BJ (cell line): ENCODE results near the gene GSTM3. TPM values are rescaled to one million over a fixed set of nuclear protein-coding genes. Genes with fewer than 3 reads are reported as not detected.

ENCODE experiments used
- CTCF ChIA-PET: fragments of 350-600 bp; formaldehyde crosslinking; extraction: SDS; loops from one replicate; lab custom pipeline; 2021; ENCODE audit warnings: antibody characterized with exemption, inconsistent platforms; lab: Yijun Ruan, JAX
- POLR2A ChIA-PET: fragments of 300-600 bp; sonication (Branson Sonifier 250); formaldehyde crosslinking; extraction: SDS; loops from one replicate; lab custom pipeline; 2021; ENCODE audit warnings: antibody characterized with exemption; lab: Charles Lee
- DNase-seq: peaks from one replicate; pipeline ENCODE4 v3.0.0-alpha.2; 2011; ENCODE audit warnings: low read depth
- H3K27me3 ChIP-seq: 2 replicates; pipeline ENCODE4 v1.6.0; 2011; ENCODE audit warnings: low read length; ENCODE audit not compliant: control insufficient read depth, insufficient read depth
- H3K36me3 ChIP-seq: 2 replicates; pipeline ENCODE4 v1.5.1; 2011; ENCODE audit warnings: low read length; ENCODE audit not compliant: control insufficient read depth, insufficient read depth
- H3K4me3 ChIP-seq: 2 replicates; pipeline ENCODE4 v1.5.1; 2011; ENCODE audit warnings: low read depth, mild to moderate bottlenecking, control low read depth, low read length
- polyA plus RNA-seq: library from polyadenylated mRNA; depleted of rRNA; stranded (reverse); fragments of >200 nt; gene quantifications from 2 replicates; pipeline ENCODE4 v1.2.3, GENCODE V29; 2011
- TF ChIP-seq, protein P1 (sequence below): IDR thresholded peaks from 2 replicates; pipeline ENCODE4 v1.5.1; 2011; ENCODE audit warnings: low read depth, mild to moderate bottlenecking, control low read depth, inconsistent platforms, low read length, moderate library complexity; ENCODE audit not compliant: insufficient read depth

The GSTM3 gene
- polyA plus RNA-seq, 1 experiment: 113 TPM

DNA sequence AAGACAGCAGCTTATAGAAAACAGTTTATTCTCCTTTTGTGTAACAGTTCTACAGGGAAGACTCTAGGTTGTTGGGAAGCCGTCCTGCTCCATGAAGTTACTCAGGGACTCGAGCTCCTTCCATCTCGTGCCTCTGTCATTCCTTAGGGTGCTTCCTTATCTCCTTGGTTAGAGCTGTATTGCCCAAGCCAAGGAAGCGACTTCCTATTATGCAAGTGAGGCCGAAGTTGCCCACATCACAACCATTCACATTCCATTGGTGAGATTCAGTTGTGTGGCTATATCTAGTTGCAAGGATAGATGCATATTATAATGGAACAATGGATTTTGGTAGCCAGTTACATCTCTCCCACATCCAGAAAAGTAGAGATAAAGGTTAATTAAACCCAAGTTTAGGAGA is 19.8 kb downstream of the GSTM3 start:
- Histone ChIP-seq H3K27me3 (no peaks in the 10 kb centered on the region), H3K4me3 (no peak overlapping the region), H3K36me3 (no peaks in the 10 kb centered on the region)
- TF ChIP-seq, protein P1, sequence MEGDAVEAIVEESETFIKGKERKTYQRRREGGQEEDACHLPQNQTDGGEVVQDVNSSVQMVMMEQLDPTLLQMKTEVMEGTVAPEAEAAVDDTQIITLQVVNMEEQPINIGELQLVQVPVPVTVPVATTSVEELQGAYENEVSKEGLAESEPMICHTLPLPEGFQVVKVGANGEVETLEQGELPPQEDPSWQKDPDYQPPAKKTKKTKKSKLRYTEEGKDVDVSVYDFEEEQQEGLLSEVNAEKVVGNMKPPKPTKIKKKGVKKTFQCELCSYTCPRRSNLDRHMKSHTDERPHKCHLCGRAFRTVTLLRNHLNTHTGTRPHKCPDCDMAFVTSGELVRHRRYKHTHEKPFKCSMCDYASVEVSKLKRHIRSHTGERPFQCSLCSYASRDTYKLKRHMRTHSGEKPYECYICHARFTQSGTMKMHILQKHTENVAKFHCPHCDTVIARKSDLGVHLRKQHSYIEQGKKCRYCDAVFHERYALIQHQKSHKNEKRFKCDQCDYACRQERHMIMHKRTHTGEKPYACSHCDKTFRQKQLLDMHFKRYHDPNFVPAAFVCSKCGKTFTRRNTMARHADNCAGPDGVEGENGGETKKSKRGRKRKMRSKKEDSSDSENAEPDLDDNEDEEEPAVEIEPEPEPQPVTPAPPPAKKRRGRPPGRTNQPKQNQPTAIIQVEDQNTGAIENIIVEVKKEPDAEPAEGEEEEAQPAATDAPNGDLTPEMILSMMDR: no peak
- ChIA-PET POLR2A (no interaction called here), CTCF (interaction anchor here (0.9 to 1.6 kb wide), 2 partner anchors 16 to 81 kb away, joined by 3 read pairs; no protein-coding TSS in a partner anchor)
- DNase-seq: no peak

DNA sequence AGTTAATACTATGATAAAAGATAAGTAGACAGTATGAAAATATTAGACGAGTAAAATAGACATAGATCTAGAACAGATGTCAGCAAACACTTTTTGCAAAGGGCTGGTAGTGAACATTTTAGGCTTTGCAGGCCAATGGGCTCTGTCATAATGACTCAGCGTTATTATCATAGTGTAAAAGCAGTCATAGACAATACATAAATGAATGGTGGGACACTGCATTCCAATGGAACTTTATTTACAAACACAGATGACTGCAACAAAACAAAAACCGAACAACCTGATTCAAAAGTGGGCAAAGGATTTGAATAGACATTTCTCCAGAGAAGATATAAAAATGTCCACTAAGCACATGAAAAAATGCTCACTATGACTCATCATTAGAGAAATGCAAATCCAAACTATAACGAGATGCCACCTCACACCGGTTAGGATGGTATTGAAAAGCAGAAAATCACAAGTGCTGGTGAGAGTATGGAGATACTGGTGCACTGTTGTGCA is 21.5 kb downstream of the GSTM3 start:
- no peaks in the 10 kb centered on the region for H3K36me3 ChIP-seq
- ChIA-PET POLR2A (no interaction called here), CTCF (interaction anchor here (1.1 to 1.6 kb wide), 2 partner anchors 79 to 186 kb away, joined by 3 to 4 read pairs; no protein-coding TSS in a partner anchor)
- TF ChIP-seq, protein P1: no peak
- no peaks in the 10 kb centered on the region for H3K27me3 ChIP-seq
- peak; percentile 19 for DNase-seq
- no peak overlapping the region for H3K4me3 ChIP-seq

DNA sequence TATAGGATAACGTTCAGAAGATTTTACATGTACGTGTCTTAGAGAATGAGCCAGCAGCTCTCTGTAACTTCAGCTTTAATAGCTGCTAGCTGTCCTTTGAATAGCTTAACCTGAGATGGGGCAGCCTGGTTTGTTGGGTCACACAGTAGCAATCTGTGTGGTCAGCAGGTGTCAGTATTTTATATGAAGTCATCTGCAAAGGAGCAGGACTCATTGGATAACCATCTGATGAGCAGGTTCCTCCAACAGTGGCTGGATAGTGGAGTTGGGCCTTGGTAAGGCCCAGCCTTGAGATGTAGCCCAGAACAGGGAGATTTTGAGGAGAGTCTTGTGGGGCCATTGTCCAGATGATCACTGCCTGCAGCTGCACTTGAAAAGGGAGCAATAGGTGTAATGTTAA is 22.3 kb downstream of the GSTM3 start:
- CTCF ChIA-PET: interaction anchor here (0.9 to 1.8 kb wide), 5 partner anchors 15 to 266 kb away, joined by 3 to 7 read pairs (median 4); partner anchors contain the start of gene AHCYL1
- no peaks in the 10 kb centered on the region for H3K36me3 ChIP-seq
- TF ChIP-seq, protein P1: no peak
- H3K4me3 ChIP-seq: no peak overlapping the region
- POLR2A ChIA-PET: no interaction called here
- no peaks in the 10 kb centered on the region for H3K27me3 ChIP-seq
- no peak for DNase-seq

DNA sequence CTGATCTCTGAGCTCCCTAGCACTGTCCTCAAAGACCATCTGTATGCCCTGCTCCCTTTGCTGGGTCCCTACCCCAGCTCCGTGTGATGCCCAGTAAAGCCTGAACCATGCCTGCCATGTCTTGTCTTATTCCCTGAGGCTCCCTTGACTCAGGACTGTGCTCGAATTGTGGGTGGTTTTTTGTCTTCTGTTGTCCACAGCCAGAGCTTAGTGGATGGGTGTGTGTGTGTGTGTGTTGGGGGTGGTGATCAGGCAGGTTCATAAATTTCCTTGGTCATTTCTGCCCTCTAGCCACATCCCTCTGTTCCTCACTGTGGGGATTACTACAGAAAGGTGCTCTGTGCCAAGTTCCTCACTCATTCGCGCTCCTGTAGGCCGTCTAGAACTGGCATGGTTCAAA is 23.1 kb downstream of the GSTM3 start:
- POLR2A ChIA-PET: no interaction called here
- Histone ChIP-seq H3K27me3 (no peaks in the 10 kb centered on the region; the same call in 1 of the 2 replicates), H3K36me3 (no peaks in the 10 kb centered on the region), H3K4me3 (no peak overlapping the region)
- TF ChIP-seq, protein P1: no peak
- no peak for DNase-seq
- CTCF ChIA-PET: interaction anchor here (0.9 to 1.8 kb wide), 5 partner anchors 9 to 267 kb away, joined by 3 to 7 read pairs (median 5); partner anchors contain the start of gene AHCYL1

DNA sequence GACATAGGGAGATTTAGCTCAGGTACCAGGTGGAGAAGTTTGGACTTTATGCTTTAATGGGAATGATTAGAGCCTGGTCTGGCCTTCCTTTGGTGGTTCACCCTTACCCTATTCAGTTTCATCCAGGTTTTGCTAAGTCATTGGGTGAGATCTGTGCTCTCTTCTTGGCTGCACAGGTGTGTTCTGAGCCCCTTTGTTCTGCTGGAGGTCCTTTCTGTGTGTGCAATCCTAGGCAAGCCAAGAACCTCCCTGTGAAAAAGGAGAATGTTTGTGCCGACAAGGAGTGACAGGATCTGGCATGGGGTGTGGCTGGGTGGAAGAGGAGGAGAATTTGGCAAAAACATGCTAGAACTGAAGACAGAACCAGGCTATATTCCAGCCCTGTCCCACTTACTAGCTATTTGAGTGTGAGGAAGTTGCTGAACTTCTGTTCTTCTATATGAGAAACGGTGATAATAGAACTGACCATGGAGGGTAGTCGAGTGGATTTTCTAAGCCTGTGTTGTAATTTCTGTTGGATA is 24.2 kb downstream of the GSTM3 start:
- no peak for DNase-seq
- POLR2A ChIA-PET: no interaction called here
- CTCF ChIA-PET: interaction anchor here (0.8 to 1.7 kb wide), 3 partner anchors 8 to 48 kb away, joined by 3 to 5 read pairs (median 3); partner anchors contain the start of gene EPS8L3
- TF ChIP-seq, protein P1: no peak
- H3K27me3 ChIP-seq: no peaks in the 10 kb centered on the region; the same call in 1 of the 2 replicates
- H3K4me3 ChIP-seq: no peak overlapping the region
- H3K36me3 ChIP-seq: no peaks in the 10 kb centered on the region
